Renal cortical epithelial cell (primary cell): ENCODE measurements around the gene PDXDC1. TPM values are rescaled to one million over a fixed set of nuclear protein-coding genes. Genes with fewer than 3 reads are reported as not detected.
"Not testable (repeated sequence)": the region's sequence is repeated elsewhere in the genome, so short reads cannot be mapped to it uniquely, and the experiment has no call there.

Experiments used
- DNase-seq: peaks from one replicate; pipeline ENCODE4 v3.0.0-alpha.2; 2011; ENCODE audit warnings: low read depth
- total RNA-seq: library from RNA; depleted of rRNA; stranded (reverse); fragments of >200 nt; gene quantifications from 2 replicates; pipeline ENCODE4 v1.2.3, GENCODE V29; 2014

The PDXDC1 gene, protein sequence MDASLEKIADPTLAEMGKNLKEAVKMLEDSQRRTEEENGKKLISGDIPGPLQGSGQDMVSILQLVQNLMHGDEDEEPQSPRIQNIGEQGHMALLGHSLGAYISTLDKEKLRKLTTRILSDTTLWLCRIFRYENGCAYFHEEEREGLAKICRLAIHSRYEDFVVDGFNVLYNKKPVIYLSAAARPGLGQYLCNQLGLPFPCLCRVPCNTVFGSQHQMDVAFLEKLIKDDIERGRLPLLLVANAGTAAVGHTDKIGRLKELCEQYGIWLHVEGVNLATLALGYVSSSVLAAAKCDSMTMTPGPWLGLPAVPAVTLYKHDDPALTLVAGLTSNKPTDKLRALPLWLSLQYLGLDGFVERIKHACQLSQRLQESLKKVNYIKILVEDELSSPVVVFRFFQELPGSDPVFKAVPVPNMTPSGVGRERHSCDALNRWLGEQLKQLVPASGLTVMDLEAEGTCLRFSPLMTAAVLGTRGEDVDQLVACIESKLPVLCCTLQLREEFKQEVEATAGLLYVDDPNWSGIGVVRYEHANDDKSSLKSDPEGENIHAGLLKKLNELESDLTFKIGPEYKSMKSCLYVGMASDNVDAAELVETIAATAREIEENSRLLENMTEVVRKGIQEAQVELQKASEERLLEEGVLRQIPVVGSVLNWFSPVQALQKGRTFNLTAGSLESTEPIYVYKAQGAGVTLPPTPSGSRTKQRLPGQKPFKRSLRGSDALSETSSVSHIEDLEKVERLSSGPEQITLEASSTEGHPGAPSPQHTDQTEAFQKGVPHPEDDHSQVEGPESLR
- total RNA-seq: 76.1 and 90.2 TPM in 2 replicates

- DNase-seq: peak; percentile 81
These were observed at the start of gene PDXDC1 for GRCh38 chr16:14974656-14975417. TSS of gene PDXDC1 (plus strand) at chr16:14975026. CDS start at chr16:14975200, 174 bp downstream.

DNA sequence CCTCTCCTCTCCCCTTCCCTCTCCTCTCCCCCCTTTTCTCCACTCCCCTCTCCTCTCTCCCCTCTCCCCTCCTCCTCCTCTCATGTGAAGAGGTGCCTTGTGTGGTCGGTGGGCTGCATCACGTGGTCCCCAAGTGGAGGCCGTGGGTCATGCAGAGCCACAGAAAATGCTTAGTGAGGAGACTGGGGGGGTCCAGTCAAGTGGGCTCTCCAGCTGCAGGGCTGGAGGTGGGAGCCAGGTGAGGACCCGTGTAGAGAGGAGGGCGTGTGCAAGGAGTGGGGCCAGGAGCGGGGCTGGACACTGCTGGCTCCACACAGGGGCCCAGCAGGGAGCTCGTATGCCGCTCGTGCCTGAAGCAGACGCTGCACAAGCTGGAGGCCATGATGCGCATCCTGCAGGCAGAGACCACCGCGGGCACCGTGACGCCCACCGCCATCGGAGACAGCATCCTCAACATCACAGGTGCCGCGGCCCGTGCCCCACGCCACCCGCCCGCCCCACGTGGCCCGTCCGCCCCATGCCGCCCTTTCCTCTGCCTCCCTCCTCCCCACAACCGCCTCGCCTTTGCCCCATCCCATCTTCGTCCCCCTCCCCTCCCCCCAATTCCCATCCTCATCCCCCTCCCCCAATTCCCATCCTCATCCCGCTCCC is 46.6 kb upstream of the PDXDC1 start:
- not testable (repeated sequence) for DNase-seq

DNA sequence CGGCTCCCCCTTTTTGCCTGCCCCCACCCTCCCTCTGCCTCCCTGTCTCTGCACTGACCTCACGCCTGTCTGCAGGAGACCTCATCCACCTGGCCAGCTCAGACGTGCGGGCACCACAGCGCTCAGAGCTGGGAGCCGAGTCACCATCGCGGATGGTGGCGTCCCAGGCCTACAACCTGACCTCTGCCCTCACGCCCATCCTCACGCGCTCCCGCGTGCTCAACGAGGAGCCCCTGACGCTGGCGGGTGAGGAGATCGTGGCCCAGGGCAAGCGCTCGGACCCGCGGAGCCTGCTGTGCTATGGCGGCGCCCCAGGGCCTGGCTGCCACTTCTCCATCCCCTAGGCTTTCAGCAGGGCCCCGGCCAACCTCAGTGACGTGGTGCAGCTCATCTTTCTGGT is 45.6 kb upstream of the PDXDC1 start:
- not testable (repeated sequence) for DNase-seq

DNA sequence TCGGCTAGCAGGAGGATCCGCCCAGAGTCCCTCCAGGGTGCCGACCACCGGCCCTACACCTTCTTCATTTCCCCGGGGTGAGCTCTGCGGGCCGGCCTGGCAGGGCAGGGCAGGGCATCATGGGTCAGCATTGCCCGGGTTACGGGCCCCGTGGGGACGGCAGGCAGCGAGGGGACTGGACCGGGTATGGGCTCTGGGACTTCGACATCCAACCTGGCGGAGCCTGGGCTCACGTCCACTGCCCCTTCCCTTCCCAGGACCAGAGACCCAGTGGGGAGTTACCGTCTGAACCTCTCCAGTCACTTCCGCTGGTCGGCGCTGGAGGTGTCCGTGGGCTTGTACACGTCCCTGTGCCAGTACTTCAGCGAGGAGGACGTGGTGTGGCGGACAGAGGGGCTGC is 44.6 kb upstream of the PDXDC1 start:
- DNase-seq: not testable (repeated sequence)

DNA sequence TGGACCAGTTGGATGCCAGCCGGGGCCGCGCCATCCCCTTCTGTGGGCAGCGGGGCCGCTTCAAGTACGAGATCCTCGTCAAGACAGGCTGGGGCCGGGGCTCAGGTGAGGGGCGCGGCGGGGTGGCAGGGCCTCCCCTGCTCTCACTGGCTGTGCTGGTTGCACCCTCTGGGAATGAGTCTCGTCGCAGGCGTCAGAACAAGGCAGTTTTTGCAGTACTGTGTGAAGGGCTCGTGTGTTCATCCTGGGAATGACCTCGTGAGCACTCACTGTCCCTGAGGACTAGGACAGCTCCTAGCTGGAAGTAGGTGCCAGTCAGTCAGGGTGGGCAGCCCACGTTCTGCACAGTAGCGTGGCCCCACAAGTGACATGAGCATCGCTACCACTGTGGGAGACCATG is 43.9 kb upstream of the PDXDC1 start:
- DNase-seq: not testable (repeated sequence)

- not testable (repeated sequence) for DNase-seq
These were observed 42.0 kb upstream of the PDXDC1 start for GRCh38 chr16:14932581-14933375.

GRCh38 chr16:14937143-14937542 is 37.7 kb upstream of the PDXDC1 start, which contains the start of gene NPIPA1:
TSS of gene NPIPA1 (plus strand) at chr16:14937443. CDS start at chr16:14937443, 0 bp downstream.
- DNase-seq: not testable (repeated sequence)

GRCh38 chr16:14937994-14938393 is 36.8 kb upstream of the PDXDC1 start:
- DNase-seq: not testable (repeated sequence)

DNA sequence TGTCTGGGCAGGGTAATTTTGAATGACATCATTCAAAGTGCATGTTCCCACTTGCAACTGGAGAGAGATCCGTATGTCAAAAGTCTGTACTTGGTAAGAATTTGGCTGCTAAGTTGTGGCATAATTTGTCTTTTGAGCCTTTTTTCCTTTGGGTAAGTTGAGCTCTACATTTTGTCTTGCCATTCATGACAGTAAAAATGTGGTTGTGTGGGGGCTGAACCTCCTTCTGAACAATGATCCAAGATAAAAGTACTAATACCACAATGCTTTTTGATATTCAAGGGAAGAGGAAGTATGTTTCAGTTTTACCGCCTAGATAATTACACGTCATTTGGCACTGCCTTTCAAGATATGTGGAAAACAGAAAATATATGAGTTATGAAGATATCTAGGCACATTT is 32.1 kb upstream of the PDXDC1 start:
- not testable (repeated sequence) for DNase-seq

GRCh38 chr16:14955546-14956231 is 19.1 kb upstream of the PDXDC1 start:
- no peak for DNase-seq

GRCh38 chr16:14957576-14958322 is 17.1 kb upstream of the PDXDC1 start:
- no peak for DNase-seq

- DNase-seq: no peak
These were observed 16.6 kb upstream of the PDXDC1 start for GRCh38 chr16:14958323-14958600.

- DNase-seq: no peak
These were observed 15.9 kb upstream of the PDXDC1 start for GRCh38 chr16:14958970-14959369.

DNA sequence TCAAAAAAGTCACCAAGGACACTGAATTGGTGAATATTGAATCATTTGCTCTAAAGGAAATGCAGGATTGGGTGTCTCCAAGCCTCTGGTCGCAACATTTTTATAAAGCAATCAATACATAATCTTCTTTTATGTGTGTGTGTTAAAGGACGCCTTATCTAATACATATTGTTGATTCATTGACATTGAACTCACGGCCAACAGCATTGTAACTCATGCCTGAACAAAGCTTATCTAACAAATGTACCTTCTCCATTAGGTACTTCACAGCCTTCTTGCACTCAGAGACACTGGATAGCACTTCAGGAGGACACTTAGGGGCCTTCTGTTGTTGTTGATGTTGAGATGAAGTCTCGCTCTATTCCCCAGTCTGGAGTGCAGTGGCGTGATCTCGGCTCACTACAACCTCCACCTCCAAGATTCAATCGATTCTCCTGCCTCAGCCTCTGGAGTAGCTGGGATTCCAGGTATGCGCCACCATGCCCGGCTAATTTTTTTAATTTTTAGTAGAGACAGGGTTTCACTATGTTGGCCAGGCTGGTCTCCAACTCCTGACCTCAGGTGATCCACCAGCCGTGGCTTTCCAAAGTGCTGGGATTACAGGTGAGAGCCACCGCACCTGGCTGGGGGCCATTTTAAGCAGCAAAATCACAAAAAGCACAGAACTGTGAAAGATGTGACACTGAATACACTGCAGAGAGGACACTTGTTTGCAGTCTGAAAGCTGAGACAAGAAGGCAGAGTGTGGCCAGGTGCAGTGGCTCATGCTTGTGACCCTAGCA is 13.2 kb upstream of the PDXDC1 start:
- no peak for DNase-seq

GRCh38 chr16:14963281-14964173 is 11.3 kb upstream of the PDXDC1 start:
- no peak for DNase-seq

DNA sequence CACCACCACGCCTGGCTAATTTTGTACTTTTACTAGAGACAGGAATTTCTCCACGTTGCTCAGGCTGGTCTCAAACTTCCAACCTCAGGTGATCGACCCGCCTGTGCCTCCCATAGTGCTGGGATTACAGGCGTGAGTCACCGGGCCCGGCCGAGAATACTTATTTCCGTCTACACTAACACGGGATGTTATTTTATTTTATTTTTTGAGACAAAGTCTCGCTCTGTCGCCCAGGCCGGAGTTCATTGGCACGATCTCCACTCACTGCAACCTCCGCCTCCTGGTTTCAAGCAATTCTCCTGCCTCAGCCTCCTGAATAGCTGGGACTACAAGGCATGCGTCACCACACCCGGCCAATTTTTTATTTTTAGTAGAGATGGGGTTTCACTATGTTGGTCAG is 9.5 kb upstream of the PDXDC1 start:
- DNase-seq: no peak

DNA sequence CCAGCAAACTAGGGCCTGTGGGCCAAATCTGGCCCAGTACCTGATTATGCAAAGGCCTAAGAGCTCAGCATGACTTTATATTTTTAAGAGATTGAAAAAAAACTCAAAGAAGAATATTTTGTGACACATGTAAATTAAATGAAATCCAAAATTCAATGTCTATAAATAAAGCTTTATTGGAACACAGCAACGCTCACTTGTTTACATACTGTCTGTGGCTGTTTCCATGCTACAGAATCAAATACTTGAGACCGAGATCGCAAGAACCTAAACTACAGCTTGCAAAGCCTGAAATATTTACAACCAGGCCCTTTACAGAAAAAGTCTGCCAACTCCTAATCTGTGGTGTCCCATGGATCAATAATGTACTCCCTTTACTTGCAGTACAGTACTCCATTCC is 5.0 kb upstream of the PDXDC1 start:
- not testable (repeated sequence) for DNase-seq
